ENCODE data around the gene DNAAF8.
A peak's percentile ranks its signal among the peaks of the same experiment; 100 is the strongest.
"Not testable (repeated sequence)": the region's sequence is repeated elsewhere in the genome, so short reads cannot be mapped to it uniquely, and the experiment has no call there.

DNAAF8 gene

GRCh38 chr16:4754865-4755264 is 20.5 kb downstream of the DNAAF8 start:
- no peak for DNase-seq

- no peak for DNase-seq
These were observed 21.4 kb downstream of the DNAAF8 start for GRCh38 chr16:4755687-4756086.

GRCh38 chr16:4760221-4760910 is 26.0 kb downstream of the DNAAF8 start:
- DNase-seq: no peak

GRCh38 chr16:4762205-4762604 is 27.9 kb downstream of the DNAAF8 start:
- DNase-seq: no peak

- DNase-seq: no peak
These were observed 29.5 kb downstream of the DNAAF8 start for GRCh38 chr16:4763791-4764190.

GRCh38 chr16:4765511-4766474 is 31.5 kb downstream of the DNAAF8 start:
- DNase-seq: no peak

GRCh38 chr16:4766875-4767628 is 32.7 kb downstream of the DNAAF8 start, which contains the start of gene ZNF500:
TSS of gene ZNF500 (minus strand) at chr16:4767162. CDS start at chr16:4765978, 1,184 bp downstream.
- peak; percentile 98 for DNase-seq

GRCh38 chr16:4767872-4768548 is 33.7 kb downstream of the DNAAF8 start:
- peak; percentile 51 for DNase-seq

- DNase-seq: peak; percentile 97
These were observed 34.4 kb downstream of the DNAAF8 start for GRCh38 chr16:4768549-4769305.

- DNase-seq: no peak
These were observed 34.9 kb downstream of the DNAAF8 start for GRCh38 chr16:4769306-4769638.

- no peak for DNase-seq
These were observed 37.3 kb downstream of the DNAAF8 start for GRCh38 chr16:4771646-4772045.

GRCh38 chr16:4772351-4772750 is 38.0 kb downstream of the DNAAF8 start:
- no peak for DNase-seq

- no peak for DNase-seq
These were observed 40.7 kb downstream of the DNAAF8 start for GRCh38 chr16:4775005-4775404.

GRCh38 chr16:4776141-4776705 is 41.9 kb downstream of the DNAAF8 start:
- DNase-seq: no peak

- DNase-seq: no peak
These were observed 43.2 kb downstream of the DNAAF8 start for GRCh38 chr16:4777339-4778049.

- no peak for DNase-seq
These were observed 43.7 kb downstream of the DNAAF8 start for GRCh38 chr16:4778050-4778392.

- no peak for DNase-seq
These were observed 45.9 kb downstream of the DNAAF8 start for GRCh38 chr16:4780235-4780634.

- no peak for DNase-seq
These were observed 49.1 kb downstream of the DNAAF8 start for GRCh38 chr16:4783251-4783950.

GRCh38 chr16:4783951-4784336 is 49.6 kb downstream of the DNAAF8 start:
- DNase-seq: no peak

GRCh38 chr16:4784444-4784987 is 50.2 kb downstream of the DNAAF8 start:
- not testable (repeated sequence) for DNase-seq

Data from suppressor macrophage treated with lipopolysaccharide for 4 hours (primary cell).